ENCODE data around the gene CEP164.

The CEP164 gene

GRCh38 chr11:117369534-117369933, 41.9 kb downstream of the CEP164 start:
- TF ChIP-seq CTCF (IDR thresholded peaks at IDR 0.05; ENCODE audit: low read depth, low read length) = no peak
- no peak overlapping the region for H3K4me3 ChIP-seq (replicated peaks in 1 of 2; ENCODE audit: low read depth in 2 of 2, low read length in 2 of 2)
- DNase-seq (ENCODE audit: low read depth in 2 of 2) = no peak

DNA sequence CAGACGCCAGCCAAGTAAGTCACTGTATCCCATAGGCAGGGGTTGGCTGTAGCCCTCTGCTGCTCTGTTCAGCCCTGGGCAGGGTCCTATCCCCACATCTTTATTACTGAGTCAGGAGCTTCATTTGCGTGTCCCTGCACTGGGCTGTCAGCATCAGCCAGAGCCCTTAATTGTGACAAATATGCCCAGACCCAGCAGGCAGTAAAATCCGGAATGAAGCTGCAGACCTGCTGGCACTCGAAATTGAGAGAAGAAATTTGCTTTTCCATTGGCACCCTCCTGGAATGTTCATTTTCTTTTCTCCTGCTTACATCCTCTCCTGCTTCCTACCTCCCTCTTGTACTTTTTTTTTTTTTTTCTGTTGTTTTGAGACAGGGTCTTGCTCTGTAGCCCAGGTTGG, 43.8 kb downstream of the CEP164 start:
- DNase-seq (ENCODE audit: low read depth in 2 of 2) = no peak
- no peak overlapping the region for H3K4me3 ChIP-seq (replicated peaks in 1 of 2; ENCODE audit: low read depth in 2 of 2, low read length in 2 of 2)
- no peak for TF ChIP-seq CTCF (IDR thresholded peaks at IDR 0.05; ENCODE audit: low read depth, low read length)

- DNase-seq (ENCODE audit: low read depth in 2 of 2) = no peak
- TF ChIP-seq CTCF (IDR thresholded peaks at IDR 0.05; ENCODE audit: low read depth, low read length) = no peak
- no peak overlapping the region for H3K4me3 ChIP-seq (replicated peaks in 1 of 2; ENCODE audit: low read depth in 2 of 2, low read length in 2 of 2)
These were observed 46.8 kb downstream of the CEP164 start for GRCh38 chr11:117374316-117375055.

GRCh38 chr11:117375960-117376359, 48.3 kb downstream of the CEP164 start:
- no peak for DNase-seq (ENCODE audit: low read depth in 2 of 2)
- TF ChIP-seq CTCF (IDR thresholded peaks at IDR 0.05; ENCODE audit: low read depth, low read length) = no peak
- no peak overlapping the region for H3K4me3 ChIP-seq (replicated peaks in 1 of 2; ENCODE audit: low read depth in 2 of 2, low read length in 2 of 2)

- no peak for TF ChIP-seq CTCF (IDR thresholded peaks at IDR 0.05; ENCODE audit: low read depth, low read length)
- no peak overlapping the region for H3K4me3 ChIP-seq (replicated peaks in 1 of 2; ENCODE audit: low read depth in 2 of 2, low read length in 2 of 2)
- DNase-seq (ENCODE audit: low read depth in 2 of 2) = no peak
These were observed 48.9 kb downstream of the CEP164 start for GRCh38 chr11:117376517-117376916.

GRCh38 chr11:117378976-117379865, 51.6 kb downstream of the CEP164 start:
- H3K4me3 ChIP-seq (replicated peaks in 1 of 2; ENCODE audit: low read depth in 2 of 2, low read length in 2 of 2) = no peak overlapping the region
- no peak for DNase-seq (ENCODE audit: low read depth in 2 of 2)
- no peak for TF ChIP-seq CTCF (IDR thresholded peaks at IDR 0.05; ENCODE audit: low read depth, low read length)
